Thyroid gland (tissue), 4 donors: ENCODE measurements around the gene FLAD1. TPM values are rescaled to one million over a fixed set of nuclear protein-coding genes. Genes with fewer than 3 reads are reported as not detected.

ENCODE experiments used
- DNase-seq, 2 donors: peaks; one replicate each; pipeline ENCODE4 v3.0.0-alpha.2; 2019
- H3K27ac ChIP-seq, 3 donors: fragments of 200-600 bp; sonication (generic); 1 replicate in 2 of 3; 2 replicates in 1 of 3; pipeline ENCODE4 v1.5.1; 2016 to 2019; ENCODE audit warnings: mild to moderate bottlenecking in 1 of 3, moderate library complexity in 1 of 3
- H3K27me3 ChIP-seq: fragments of 200-600 bp; sonication (generic); one replicate; pipeline ENCODE4 v1.5.1; 2019
- H3K36me3 ChIP-seq, 2 donors: fragments of 200-600 bp; sonication (generic); one replicate each; pipeline ENCODE4 v1.5.1; 2016 to 2019
- H3K4me1 ChIP-seq, 2 donors: fragments of 200-600 bp; sonication (generic); one replicate each; pipeline ENCODE4 v1.5.1; 2017 to 2019
- H3K4me3 ChIP-seq, 3 donors: fragments of 200-600 bp; sonication (generic); replicated peaks in 1 of 3; 1 replicate in 2 of 3; 2 replicates in 1 of 3; pipeline ENCODE4 v1.5.1; 2016; ENCODE audit warnings: mild to moderate bottlenecking in 1 of 3
- H3K9me3 ChIP-seq: fragments of 200-600 bp; sonication (generic); one replicate; pipeline ENCODE4 v1.5.1; 2017
- POLR2A ChIP-seq, 2 donors: fragments of 450-650 bp; IDR thresholded peaks; one replicate each; pipeline ENCODE4 v1.6.1; 2017; ENCODE audit warnings: antibody characterized with exemption in 2 of 2, mild to moderate bottlenecking in 2 of 2, moderate library complexity in 1 of 2
- WGBS, 2 donors: methylation state at CpG; one replicate each; pipeline ENCODE4 v1.1.5; 2017; 5-methylcytosine and 5-hydroxymethylcytosine counted together
- intact Hi-C: fragments of 100-400 bp; cut with DNase I; formaldehyde crosslinking; loops from one replicate; pipeline ENCODE4 v1.15.1; 2023
- total RNA-seq, 4 donors: library from RNA; depleted of rRNA; stranded (reverse); fragments of >200 nt; gene quantifications; one replicate each; pipeline ENCODE4 v1.2.3, GENCODE V29; 2016
- TF ChIP-seq, protein P1 (sequence below), 6 experiments: fragments of 200-600 bp in 3 of 6; fragments of 450-650 bp in 3 of 6; sonication (generic) in 3 of 6; IDR thresholded peaks; one replicate each; pipeline ENCODE4 v1.5.1; 2016 to 2019; ENCODE audit warnings: antibody characterized with exemption in 6 of 6, mild to moderate bottlenecking in 2 of 6, inconsistent platforms in 1 of 6, moderate library complexity in 1 of 6

The FLAD1 gene
- total RNA-seq, 4 donors from 2014 or later = 24.1 to 39.3 (median 31.1) TPM

DNA sequence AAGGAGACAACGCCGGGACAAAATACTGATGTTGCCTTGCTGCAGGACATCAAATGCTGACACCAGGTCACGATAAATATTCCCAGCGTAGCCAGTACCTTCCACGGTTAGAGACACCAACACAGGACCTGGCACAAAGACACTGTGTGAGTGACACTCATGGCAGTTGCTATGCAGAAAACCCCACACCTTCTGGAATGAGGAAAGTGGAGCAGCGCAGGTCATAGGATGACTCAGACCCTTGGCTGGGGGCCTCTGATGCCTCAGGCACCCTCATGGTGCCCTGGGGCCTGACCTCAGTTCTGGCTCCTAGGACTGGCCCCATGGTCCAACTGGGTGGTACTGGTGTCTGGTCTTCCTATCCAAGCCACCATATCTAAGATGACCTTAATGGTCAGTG is 43.4 kb downstream of the FLAD1 start:
- Histone ChIP-seq H3K27me3 (no peaks in the 10 kb centered on the region), H3K9me3 (no peaks in the 10 kb centered on the region), H3K36me3 (no peaks in the 10 kb centered on the region), H3K27ac (no peak overlapping the region), H3K4me3 (no peak overlapping the region), H3K4me1 (peaks cover 6% of the 10 kb centered on the region in 2 donors)
- WGBS, 2 donors = 90 to 93% methylated on average over 6 of the region's 6 CpGs
- no peak for DNase-seq
- no peak for TF ChIP-seq POLR2A (IDR thresholded peaks at IDR 0.05)
- TF ChIP-seq, protein P1, sequence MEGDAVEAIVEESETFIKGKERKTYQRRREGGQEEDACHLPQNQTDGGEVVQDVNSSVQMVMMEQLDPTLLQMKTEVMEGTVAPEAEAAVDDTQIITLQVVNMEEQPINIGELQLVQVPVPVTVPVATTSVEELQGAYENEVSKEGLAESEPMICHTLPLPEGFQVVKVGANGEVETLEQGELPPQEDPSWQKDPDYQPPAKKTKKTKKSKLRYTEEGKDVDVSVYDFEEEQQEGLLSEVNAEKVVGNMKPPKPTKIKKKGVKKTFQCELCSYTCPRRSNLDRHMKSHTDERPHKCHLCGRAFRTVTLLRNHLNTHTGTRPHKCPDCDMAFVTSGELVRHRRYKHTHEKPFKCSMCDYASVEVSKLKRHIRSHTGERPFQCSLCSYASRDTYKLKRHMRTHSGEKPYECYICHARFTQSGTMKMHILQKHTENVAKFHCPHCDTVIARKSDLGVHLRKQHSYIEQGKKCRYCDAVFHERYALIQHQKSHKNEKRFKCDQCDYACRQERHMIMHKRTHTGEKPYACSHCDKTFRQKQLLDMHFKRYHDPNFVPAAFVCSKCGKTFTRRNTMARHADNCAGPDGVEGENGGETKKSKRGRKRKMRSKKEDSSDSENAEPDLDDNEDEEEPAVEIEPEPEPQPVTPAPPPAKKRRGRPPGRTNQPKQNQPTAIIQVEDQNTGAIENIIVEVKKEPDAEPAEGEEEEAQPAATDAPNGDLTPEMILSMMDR (IDR thresholded peaks at IDR 0.05) = no peak
- intact Hi-C loops = no loop called here

GRCh38 chr1:155029513-155030242 is 46.5 kb downstream of the FLAD1 start:
- no peak for TF ChIP-seq POLR2A (IDR thresholded peaks at IDR 0.05)
- TF ChIP-seq, protein P1 (IDR thresholded peaks at IDR 0.05) = no peak
- Histone ChIP-seq H3K27me3 (no peaks in the 10 kb centered on the region), H3K27ac (no peak overlapping the region), H3K36me3 (no peaks in the 10 kb centered on the region), H3K4me3 (no peak overlapping the region), H3K4me1 (no peaks in the 10 kb centered on the region), H3K9me3 (no peaks in the 10 kb centered on the region)
- DNase-seq = no peak
- intact Hi-C loops = no loop called here
- 76 to 86% methylated on average over 6 to 14 of the region's 16 CpGs for WGBS, 2 donors

GRCh38 chr1:155030243-155030795 is 47.2 kb downstream of the FLAD1 start:
- WGBS, 2 donors = 83 to 94% methylated on average over 2 to 10 of the region's 15 CpGs
- H3K27ac ChIP-seq = no peak overlapping the region
- intact Hi-C loops = no loop called here
- H3K36me3 ChIP-seq = no peaks in the 10 kb centered on the region
- TF ChIP-seq POLR2A (IDR thresholded peaks at IDR 0.05) = no peak
- TF ChIP-seq, protein P1 (IDR thresholded peaks at IDR 0.05) = no peak
- no peaks in the 10 kb centered on the region for H3K4me1 ChIP-seq
- H3K27me3 ChIP-seq = no peaks in the 10 kb centered on the region
- DNase-seq = no peak
- no peak overlapping the region for H3K4me3 ChIP-seq
- H3K9me3 ChIP-seq = no peaks in the 10 kb centered on the region

DNA sequence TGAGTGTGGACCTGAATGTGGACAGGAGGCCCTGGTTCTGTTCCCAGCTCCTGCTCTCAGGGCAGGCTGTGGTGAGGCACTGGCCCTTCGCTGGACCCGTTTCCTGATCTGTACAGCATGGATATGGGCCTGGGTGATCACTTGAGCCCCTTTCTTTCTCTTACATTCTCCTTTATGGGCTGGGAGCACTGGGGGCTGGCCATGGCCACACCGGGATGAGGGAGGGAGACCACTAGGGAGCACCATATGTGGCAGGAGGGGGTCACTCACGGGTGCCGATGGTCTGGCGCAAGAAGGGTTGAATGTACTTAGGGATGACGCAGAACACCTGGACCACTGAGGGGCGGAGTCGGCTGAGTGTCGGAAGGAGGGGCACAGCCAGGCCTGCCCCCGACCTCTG is 47.8 kb downstream of the FLAD1 start:
- 86 to 93% methylated on average over 11 of the region's 11 CpGs for WGBS, 2 donors
- Histone ChIP-seq H3K27me3 (no peaks in the 10 kb centered on the region), H3K4me1 (no peaks in the 10 kb centered on the region), H3K4me3 (no peak overlapping the region), H3K27ac (no peak overlapping the region), H3K9me3 (no peaks in the 10 kb centered on the region), H3K36me3 (no peaks in the 10 kb centered on the region)
- TF ChIP-seq POLR2A (IDR thresholded peaks at IDR 0.05) = no peak
- TF ChIP-seq, protein P1 (IDR thresholded peaks at IDR 0.05) = no peak
- DNase-seq = no peak
- intact Hi-C loops = no loop called here

DNA sequence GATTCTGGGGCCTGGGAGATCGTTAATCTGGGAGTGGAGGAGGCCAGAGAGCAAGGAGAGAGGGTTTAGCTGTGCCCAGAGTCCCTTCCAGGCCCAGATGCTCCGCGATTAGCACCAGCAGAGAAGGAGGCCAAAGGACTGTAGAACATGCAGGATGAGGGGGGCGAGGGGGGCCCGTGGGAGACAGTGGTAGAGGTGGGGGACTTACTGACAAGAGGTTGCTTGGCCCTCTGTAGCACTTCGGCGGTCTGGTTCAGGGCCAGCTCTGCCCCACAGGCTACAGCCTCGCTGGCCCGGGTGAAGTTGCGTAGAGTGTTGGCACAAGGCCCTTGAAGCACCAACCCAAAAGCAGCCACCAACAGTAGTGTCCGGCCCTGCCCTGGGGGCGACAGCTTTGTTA is 49.7 kb downstream of the FLAD1 start:
- Histone ChIP-seq H3K4me1 (peaks cover 0 to 3% of the 10 kb centered on the region in 2 donors), H3K9me3 (no peaks in the 10 kb centered on the region), H3K36me3 (no peaks in the 10 kb centered on the region), H3K4me3 (no peak overlapping the region), H3K27me3 (no peaks in the 10 kb centered on the region), H3K27ac (no peak overlapping the region)
- intact Hi-C loops = no loop called here
- WGBS, 2 donors = 86 to 87% methylated on average over 12 of the region's 12 CpGs
- no peak for TF ChIP-seq POLR2A (IDR thresholded peaks at IDR 0.05)
- no peak for DNase-seq
